HFF-Myc (cell line): Measurements from ENCODE around the gene ALX4.

Source experiments
- DNase-seq: peaks from one replicate; pipeline ENCODE4 v3.0.0-alpha.2; 2011; ENCODE audit warnings: low read depth; ENCODE audit errors: extremely low read depth
- H3K4me3 ChIP-seq: replicated peaks from 2 replicates; pipeline ENCODE4 v1.5.1; 2011; ENCODE audit warnings: low read depth, mild to moderate bottlenecking, control low read depth, low read length
- CTCF ChIP-seq: IDR thresholded peaks from 2 replicates; pipeline ENCODE4 v1.5.1; 2012; ENCODE audit warnings: mild to moderate bottlenecking, low read depth, low read length, control low read depth; ENCODE audit errors: missing control alignments

The ALX4 gene

DNA sequence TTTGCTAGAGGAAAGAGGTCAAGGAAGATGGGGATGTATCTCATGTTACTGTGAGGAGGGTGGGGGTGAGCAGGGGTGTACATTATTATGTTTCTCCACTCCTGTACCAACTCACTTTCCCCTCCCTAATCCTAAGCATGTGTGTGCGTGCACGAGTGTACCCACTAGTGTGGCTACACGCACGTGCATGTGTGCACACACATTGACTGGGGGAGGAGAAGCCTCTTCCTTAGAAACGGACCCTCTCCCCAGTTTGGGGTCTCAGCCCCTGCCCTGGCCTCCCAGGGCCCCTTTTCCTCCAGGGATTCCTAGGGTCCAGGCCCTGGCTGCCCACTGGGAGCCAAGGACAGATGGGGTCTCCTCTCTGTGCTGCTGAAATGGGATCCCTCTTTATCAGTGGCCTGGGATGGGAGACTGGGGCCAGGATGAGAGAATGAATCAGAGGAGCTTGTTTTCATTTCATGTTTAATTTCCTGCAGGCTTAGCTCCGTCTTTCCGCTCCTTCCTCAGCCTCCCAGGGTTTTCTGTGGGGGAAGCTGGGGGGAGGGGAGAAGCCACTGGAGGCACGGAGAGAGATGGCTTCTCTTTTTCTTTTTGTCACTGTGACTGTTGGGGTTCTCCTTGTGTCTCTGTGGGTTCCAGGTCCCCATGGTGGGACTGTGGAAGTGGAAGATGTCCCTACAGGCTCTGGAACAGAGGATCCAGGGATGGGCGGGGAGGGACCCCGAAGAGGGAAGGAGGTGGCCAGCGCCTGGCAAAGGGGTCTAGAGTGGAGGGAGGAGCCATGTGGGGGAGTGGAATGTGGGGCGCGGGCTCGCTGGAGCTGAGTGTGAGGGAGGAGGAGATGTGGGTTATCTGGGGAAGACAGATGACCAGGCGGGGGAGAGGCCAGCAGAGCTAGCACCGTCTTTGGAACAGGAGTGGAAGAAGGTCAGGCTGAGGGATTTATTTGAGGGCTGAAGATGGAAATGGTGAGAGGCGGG is 40.3 kb downstream of the ALX4 start:
- TF ChIP-seq CTCF, result no peak
- DNase-seq, result no peak
- H3K4me3 ChIP-seq, result no peak overlapping the region

DNA sequence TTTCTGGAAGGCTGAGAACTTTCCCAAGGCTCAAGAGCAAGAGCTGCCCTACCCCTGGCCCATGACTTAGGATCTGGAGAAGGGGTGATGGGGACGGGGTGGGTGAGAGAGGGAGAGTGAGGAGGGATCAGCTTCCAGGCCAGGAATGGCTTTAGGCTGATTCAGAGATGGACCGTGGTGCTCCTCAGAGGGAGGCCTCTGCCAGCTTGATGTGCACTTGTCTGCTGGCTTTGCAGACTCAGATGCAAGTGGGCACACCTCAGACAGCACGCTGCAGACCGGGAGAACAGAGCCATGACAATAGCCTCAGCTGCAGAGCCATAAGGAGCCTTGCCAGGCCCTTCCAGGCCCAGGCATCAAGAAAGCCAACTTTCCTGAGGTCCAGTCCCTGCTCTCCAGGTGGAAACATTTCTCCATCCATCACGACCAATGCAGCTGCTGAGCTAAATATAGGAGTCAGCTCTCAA is 41.3 kb downstream of the ALX4 start:
- DNase-seq, result no peak
- H3K4me3 ChIP-seq, result no peak overlapping the region
- no peak for TF ChIP-seq CTCF

GRCh38 chr11:44267750-44268613 is 42.0 kb downstream of the ALX4 start:
- DNase-seq, result no peak
- no peak for TF ChIP-seq CTCF
- no peak overlapping the region for H3K4me3 ChIP-seq

DNA sequence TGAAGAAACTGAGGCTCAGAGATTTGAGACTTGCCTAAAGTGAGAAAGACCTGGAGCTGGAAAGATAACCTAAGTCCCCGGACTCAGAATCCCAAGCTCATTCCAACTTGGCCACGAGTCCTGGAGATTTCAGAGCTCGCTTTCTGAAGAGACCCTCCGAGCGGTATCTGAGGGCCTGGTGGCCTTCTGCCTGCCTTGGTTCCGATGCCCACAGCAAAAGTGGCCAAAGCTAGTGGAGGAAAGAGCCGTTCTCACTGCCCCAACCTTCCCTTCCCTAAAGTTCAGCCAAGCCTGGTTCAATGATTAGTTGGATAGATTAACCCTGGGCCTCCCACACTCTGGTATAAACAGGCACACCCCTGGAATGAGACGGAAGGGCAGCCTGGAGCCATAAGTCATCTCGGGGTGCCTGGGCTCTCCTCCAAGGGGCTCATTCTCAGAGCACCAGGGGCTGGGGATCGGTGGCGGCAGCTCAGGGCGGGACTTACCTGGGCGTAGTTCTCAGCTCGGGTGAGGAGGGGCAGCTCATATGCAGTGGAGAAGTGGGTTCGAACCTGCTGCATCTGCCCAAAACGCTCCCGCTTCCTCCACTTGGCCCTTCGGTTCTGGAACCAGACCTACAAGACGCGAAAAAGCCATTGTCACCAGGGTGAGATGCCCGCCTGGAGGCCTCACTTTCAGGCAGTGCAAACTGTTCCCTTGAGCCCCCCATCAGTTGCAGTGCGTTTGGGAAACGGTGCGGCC is 42.8 kb downstream of the ALX4 start:
- no peak for DNase-seq
- TF ChIP-seq CTCF, result no peak
- no peak overlapping the region for H3K4me3 ChIP-seq

DNA sequence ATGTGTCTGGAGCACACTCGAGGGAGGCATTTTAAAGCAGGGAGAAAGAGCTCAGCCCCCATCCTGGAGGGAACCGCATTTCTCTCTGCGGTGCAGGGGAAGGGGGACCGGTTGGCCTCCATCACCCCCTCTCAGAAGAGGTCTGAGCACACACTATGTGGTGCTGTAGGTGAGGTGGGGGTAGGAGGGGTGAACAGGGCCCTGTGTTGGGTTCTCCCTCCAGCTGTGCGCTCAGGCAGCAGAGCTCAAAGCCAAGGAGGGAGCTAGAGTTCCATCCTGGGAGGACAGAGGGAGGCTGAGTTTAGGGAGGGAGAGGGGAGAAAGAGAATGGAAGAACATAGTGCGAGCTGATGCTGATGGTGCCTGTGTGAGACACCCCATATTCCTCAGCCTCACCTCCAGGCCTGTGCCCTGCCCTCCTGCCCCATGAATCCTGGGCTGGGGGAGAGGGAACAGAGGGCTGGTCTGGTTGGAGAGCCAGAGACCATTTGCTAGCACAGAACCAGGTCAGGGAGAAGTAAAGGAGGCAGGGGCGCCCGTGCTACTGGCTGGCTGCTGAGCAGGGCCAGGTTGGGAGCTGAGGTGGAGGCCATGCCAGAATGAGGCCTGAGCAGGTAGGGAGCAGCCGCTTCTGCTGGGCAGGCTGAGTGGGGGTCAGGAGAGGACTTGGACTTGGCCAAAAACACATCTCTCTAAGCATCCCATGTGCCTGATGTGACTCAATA is 43.7 kb downstream of the ALX4 start:
- no peak for DNase-seq
- no peak overlapping the region for H3K4me3 ChIP-seq
- TF ChIP-seq CTCF, result no peak

- no peak for TF ChIP-seq CTCF
- DNase-seq, result no peak
- no peak overlapping the region for H3K4me3 ChIP-seq
Measured at GRCh38 chr11:44264761-44265160, 45.2 kb downstream of the ALX4 start.
